Neural progenitor cell (in vitro differentiated cells): ENCODE data around the gene SPATA17. TPM values are rescaled to one million over a fixed set of nuclear protein-coding genes. Genes with fewer than 3 reads are reported as not detected.

ENCODE experiments used
- DNase-seq: peaks from one replicate; pipeline ENCODE4 v3.0.0-alpha.2; 2016; ENCODE audit warnings: low spot score
- H2AFZ ChIP-seq: fragments of 200-600 bp; sonication (generic); replicated peaks from 2 replicates; pipeline ENCODE4 v1.6.1; 2016; ENCODE audit warnings: antibody characterized with exemption
- H3F3A ChIP-seq: fragments of 200-600 bp; sonication (generic); 2 replicates; pipeline ENCODE4 v1.6.1; 2016; ENCODE audit warnings: antibody characterized with exemption, low read depth
- H3K27ac ChIP-seq: fragments of 200-600 bp; sonication (generic); 2 replicates; pipeline ENCODE4 v1.5.1; 2016; ENCODE audit warnings: mild to moderate bottlenecking
- H3K27me3 ChIP-seq: fragments of 200-600 bp; sonication (generic); 2 replicates; pipeline ENCODE4 v1.6.1; 2016; ENCODE audit warnings: mild to moderate bottlenecking, moderate library complexity
- H3K36me3 ChIP-seq: fragments of 200-600 bp; sonication (generic); 2 replicates; pipeline ENCODE4 v1.5.1; 2016
- H3K4me1 ChIP-seq: fragments of 200-600 bp; sonication (generic); 2 replicates; pipeline ENCODE4 v1.6.1; 2016; ENCODE audit warnings: mixed run types
- H3K4me2 ChIP-seq: fragments of 200-600 bp; sonication (generic); 2 replicates; pipeline ENCODE4 v1.6.1; 2016
- H3K4me3 ChIP-seq: fragments of 200-600 bp; sonication (generic); 2 replicates; pipeline ENCODE4 v1.5.1; 2016
- H3K79me2 ChIP-seq: fragments of 200-600 bp; sonication (generic); 2 replicates; pipeline ENCODE4 v1.6.1; 2016; ENCODE audit warnings: low read depth
- H3K9ac ChIP-seq: fragments of 200-600 bp; sonication (generic); 2 replicates; pipeline ENCODE4 v1.6.1; 2016
- H3K9me3 ChIP-seq: fragments of 200-600 bp; sonication (generic); 2 replicates; pipeline ENCODE4 v1.5.1; 2016; ENCODE audit warnings: low read depth
- H4K20me1 ChIP-seq: fragments of 200-600 bp; sonication (generic); 2 replicates; pipeline ENCODE4 v1.6.1; 2016; ENCODE audit warnings: low read depth
- H3K27ac Mint-ChIP-seq: 3 replicates; pipeline ENCODE4 v1.8.0; 2021; ENCODE audit warnings: mixed read lengths
- H3K27me3 Mint-ChIP-seq: 2 replicates; pipeline ENCODE4 v1.8.0; 2022; ENCODE audit warnings: low read depth, mild to moderate bottlenecking, inconsistent platforms, moderate library complexity, mixed read lengths; ENCODE audit not compliant: insufficient read depth
- H3K36me3 Mint-ChIP-seq: 3 replicates; pipeline ENCODE4 v1.8.0; 2021; ENCODE audit warnings: mixed read lengths
- H3K4me1 Mint-ChIP-seq: 3 replicates; pipeline ENCODE4 v1.8.0; 2021; ENCODE audit warnings: mixed read lengths
- H3K4me3 Mint-ChIP-seq: 3 replicates; pipeline ENCODE4 v1.8.0; 2021; ENCODE audit warnings: mild to moderate bottlenecking, moderate library complexity, mixed read lengths
- H3K9me3 Mint-ChIP-seq: 3 replicates; pipeline ENCODE4 v1.8.0; 2020; ENCODE audit warnings: mixed read lengths
- CTCF ChIP-seq: fragments of 200-600 bp; sonication (generic); IDR thresholded peaks from 2 replicates; pipeline ENCODE4 v1.5.1; 2017; ENCODE audit warnings: antibody characterized with exemption, mild to moderate bottlenecking
- EZH2 ChIP-seq: fragments of 200-600 bp; sonication (generic); IDR thresholded peaks from 2 replicates; pipeline ENCODE4 v1.6.1; 2017; ENCODE audit warnings: antibody characterized with exemption, mild to moderate bottlenecking, moderate library complexity
- EZH2phosphoT487 ChIP-seq: fragments of 200-600 bp; sonication (generic); IDR thresholded peaks from 2 replicates; pipeline ENCODE4 v1.6.1; 2017; ENCODE audit warnings: antibody characterized with exemption
- total RNA-seq: library from RNA; depleted of rRNA; stranded (reverse); fragments of >200 nt; gene quantifications from 2 replicates; pipeline ENCODE4 v1.2.3, GENCODE V29; 2015; ENCODE audit warnings: low replicate concordance

SPATA17 gene
- total RNA-seq, 1 donor from 2014 or later: 1.6 TPM

GRCh38 chr1:217896490-217896889 is 265.3 kb downstream of the SPATA17 start:
- no peaks in the 10 kb centered on the region for H3K9me3 Mint-ChIP-seq
- Histone ChIP-seq H3K36me3 (no peaks in the 10 kb centered on the region), H3K27me3 (no peaks in the 10 kb centered on the region), H3K4me2 (no peak overlapping the region), H3K4me1 (no peaks in the 10 kb centered on the region), H3K9ac (no peak overlapping the region), H2AFZ (no peak overlapping the region), H3K79me2 (no peaks in the 10 kb centered on the region), H3K9me3 (no peaks in the 10 kb centered on the region), H3F3A (no peaks in the 10 kb centered on the region), H3K27ac (no peak overlapping the region), H3K4me3 (no peak overlapping the region), H4K20me1 (no peaks in the 10 kb centered on the region)
- no peaks in the 10 kb centered on the region for H3K36me3 Mint-ChIP-seq
- TF ChIP-seq CTCF: no peak
- no peak for TF ChIP-seq EZH2
- TF ChIP-seq EZH2phosphoT487: no peak
- H3K4me3 Mint-ChIP-seq: no peak overlapping the region
- DNase-seq: no peak
- peaks cover 4% of the 10 kb centered on the region for H3K27me3 Mint-ChIP-seq
- no peaks in the 10 kb centered on the region for H3K4me1 Mint-ChIP-seq
- H3K27ac Mint-ChIP-seq: no peak overlapping the region

GRCh38 chr1:217897100-217897499 is 266.0 kb downstream of the SPATA17 start:
- TF ChIP-seq EZH2phosphoT487: no peak
- TF ChIP-seq CTCF: no peak
- TF ChIP-seq EZH2: no peak
- no peaks in the 10 kb centered on the region for H3K79me2 ChIP-seq
- H3K4me2 ChIP-seq: no peak overlapping the region
- H3K9ac ChIP-seq: no peak overlapping the region
- no peak overlapping the region for H3K27ac ChIP-seq
- Mint-ChIP-seq H3K4me3 (no peak overlapping the region), H3K4me1 (no peaks in the 10 kb centered on the region), H3K36me3 (no peaks in the 10 kb centered on the region), H3K9me3 (no peaks in the 10 kb centered on the region), H3K27me3 (peaks cover 4% of the 10 kb centered on the region), H3K27ac (no peak overlapping the region)
- no peaks in the 10 kb centered on the region for H3K36me3 ChIP-seq
- H3F3A ChIP-seq: no peaks in the 10 kb centered on the region
- no peak for DNase-seq
- H4K20me1 ChIP-seq: no peaks in the 10 kb centered on the region
- no peak overlapping the region for H2AFZ ChIP-seq
- H3K9me3 ChIP-seq: no peaks in the 10 kb centered on the region
- H3K4me1 ChIP-seq: no peaks in the 10 kb centered on the region
- H3K4me3 ChIP-seq: no peak overlapping the region
- no peaks in the 10 kb centered on the region for H3K27me3 ChIP-seq

- H2AFZ ChIP-seq: no peak overlapping the region
- H3K36me3 Mint-ChIP-seq: no peaks in the 10 kb centered on the region
Measured at GRCh38 chr1:217899614-217900013, 268.5 kb downstream of the SPATA17 start.

More at GRCh38 chr1:217899614-217900013, 268.5 kb downstream of the SPATA17 start:
- no peak overlapping the region for H3K4me3 ChIP-seq
- Mint-ChIP-seq H3K27me3 (peaks cover 4% of the 10 kb centered on the region), H3K4me1 (no peaks in the 10 kb centered on the region), H3K4me3 (no peak overlapping the region), H3K9me3 (no peaks in the 10 kb centered on the region), H3K27ac (no peak overlapping the region)
- DNase-seq: no peak
- no peaks in the 10 kb centered on the region for H3F3A ChIP-seq
- H3K36me3 ChIP-seq: no peaks in the 10 kb centered on the region
- no peak overlapping the region for H3K27ac ChIP-seq
- H3K4me1 ChIP-seq: no peaks in the 10 kb centered on the region
- H3K4me2 ChIP-seq: no peak overlapping the region
- no peaks in the 10 kb centered on the region for H3K9me3 ChIP-seq
- TF ChIP-seq EZH2 (no peak), CTCF (no peak)
- no peak overlapping the region for H3K9ac ChIP-seq
- no peaks in the 10 kb centered on the region for H3K27me3 ChIP-seq
- H4K20me1 ChIP-seq: no peaks in the 10 kb centered on the region
- H3K79me2 ChIP-seq: no peaks in the 10 kb centered on the region
